Retinal pigment epithelial cell (primary cell): ENCODE results near the gene MTMR11.
"Not testable (repeated sequence)": the region's sequence is repeated elsewhere in the genome, so short reads cannot be mapped to it uniquely, and the experiment has no call there.

Source experiments
- DNase-seq: peaks from one replicate; pipeline ENCODE4 v3.0.0-alpha.2; 2010; ENCODE audit warnings: low read depth
- H3K4me3 ChIP-seq: 2 replicates; pipeline ENCODE4 v1.5.1; 2011; ENCODE audit warnings: mild to moderate bottlenecking, low read length, control low read depth, moderate library complexity
- CTCF ChIP-seq: conservative IDR thresholded peaks from 2 replicates; pipeline ENCODE4 v1.5.1; 2011; ENCODE audit warnings: low read depth, low read length, control low read depth, inconsistent platforms

MTMR11 gene

GRCh38 chr1:149949911-149950310, 13.2 kb upstream of the MTMR11 start:
- H3K4me3 ChIP-seq, result no peak overlapping the region
- TF ChIP-seq CTCF, result no peak
- no peak for DNase-seq

- H3K4me3 ChIP-seq, result no peak overlapping the region
- no peak for DNase-seq
- no peak for TF ChIP-seq CTCF
These were observed 8.5 kb upstream of the MTMR11 start for GRCh38 chr1:149945206-149945605.

- TF ChIP-seq CTCF, result no peak
- H3K4me3 ChIP-seq, result no peak overlapping the region
- DNase-seq, result no peak
These were observed 6.2 kb upstream of the MTMR11 start for GRCh38 chr1:149942885-149943284.

- DNase-seq, result no peak
- peak; percentile 71 for TF ChIP-seq CTCF
- no peak overlapping the region for H3K4me3 ChIP-seq
These were observed 5.5 kb upstream of the MTMR11 start for GRCh38 chr1:149942207-149942606.

- H3K4me3 ChIP-seq, result no peak overlapping the region
- no peak for DNase-seq
- no peak for TF ChIP-seq CTCF
These were observed 3.7 kb upstream of the MTMR11 start for GRCh38 chr1:149940427-149940826.

- not testable (repeated sequence) for DNase-seq, H3K4me3 ChIP-seq
These were observed 2.0 kb upstream of the MTMR11 start for GRCh38 chr1:149938668-149939003.

- no peak for TF ChIP-seq CTCF
- peak overlapping the region; percentile 6 for H3K4me3 ChIP-seq
- DNase-seq, result no peak
These were observed 1.1 kb upstream of the MTMR11 start for GRCh38 chr1:149937759-149938158.
